HG02678 (cell line): Measurements from ENCODE around the gene MARCHF2.

ENCODE experiments used
- ATAC-seq: cut with Tn5 transposase; IDR thresholded peaks from one replicate; pipeline ENCODE4 v1.9.1; 2021; ENCODE audit warnings: mild to moderate bottlenecking, moderate library complexity; ENCODE audit not compliant: unreplicated experiment

Gene MARCHF2

GRCh38 chr19:8451885-8452284 lies 38.8 kb downstream of the MARCHF2 start:
- no peak for ATAC-seq

- ATAC-seq = no peak
Measured at GRCh38 chr19:8452446-8453123, 39.5 kb downstream of the MARCHF2 start.

DNA sequence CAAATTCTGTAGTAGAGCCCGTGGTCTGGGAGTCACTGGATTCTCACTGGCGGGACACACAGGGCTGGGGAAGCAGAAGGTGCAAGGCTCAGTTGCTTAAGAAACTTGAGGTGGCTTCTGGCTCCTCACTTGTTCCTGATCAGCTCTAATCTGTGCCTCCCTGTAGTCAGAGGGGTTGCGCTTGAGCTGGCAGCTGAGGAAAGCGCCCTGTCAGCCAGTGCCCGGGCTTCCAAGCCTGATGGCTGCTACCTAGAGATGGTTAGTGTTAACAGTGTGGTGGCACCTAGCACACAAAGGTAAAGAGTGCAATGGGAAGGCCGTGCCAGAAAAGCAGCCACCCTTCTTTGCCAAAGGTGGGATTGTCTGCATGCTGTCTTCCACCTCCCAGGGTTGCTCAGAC lies 40.5 kb downstream of the MARCHF2 start:
- ATAC-seq = no peak

DNA sequence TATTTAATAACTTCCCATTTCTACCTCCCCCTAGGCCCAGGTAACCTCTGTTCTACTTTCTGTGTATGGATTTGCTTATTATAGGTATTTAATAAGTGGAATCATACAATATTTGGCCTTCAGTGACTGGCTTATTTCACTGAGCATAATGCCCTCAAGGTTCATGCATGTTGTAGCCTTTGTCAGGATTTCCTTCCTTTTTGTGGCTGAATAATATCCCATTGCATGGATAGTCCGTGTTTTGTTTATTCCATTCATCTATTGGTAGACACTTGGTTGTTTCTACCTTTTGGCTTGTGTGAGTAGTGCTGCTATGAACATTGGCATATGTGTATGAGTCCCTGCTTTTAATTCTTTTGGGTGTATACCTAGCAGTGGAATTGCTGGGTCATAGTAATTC lies 41.1 kb downstream of the MARCHF2 start:
- ATAC-seq = no peak

DNA sequence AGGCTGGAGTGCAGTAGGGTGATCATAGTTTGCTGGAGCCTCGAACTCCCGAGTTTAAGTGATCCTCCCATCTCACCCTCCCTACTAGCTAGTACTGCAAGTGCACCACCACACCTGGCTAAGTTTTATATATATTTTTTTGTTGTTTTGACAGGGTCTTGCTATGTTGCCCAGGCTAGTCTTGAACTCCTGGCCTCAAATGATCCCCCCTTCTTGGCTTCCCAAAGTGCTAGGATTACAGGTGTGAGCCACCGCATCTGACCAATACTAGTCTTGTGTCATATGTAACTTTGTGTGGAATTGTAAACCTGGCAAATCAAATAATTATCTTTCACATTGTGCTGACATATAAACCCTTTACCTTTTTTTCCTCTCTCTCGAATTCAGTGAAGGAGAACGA lies 41.9 kb downstream of the MARCHF2 start:
- ATAC-seq = no peak

GRCh38 chr19:8456064-8456463 lies 43.0 kb downstream of the MARCHF2 start:
- no peak for ATAC-seq

- ATAC-seq = no peak
Measured at GRCh38 chr19:8457209-8457608, 44.1 kb downstream of the MARCHF2 start.

DNA sequence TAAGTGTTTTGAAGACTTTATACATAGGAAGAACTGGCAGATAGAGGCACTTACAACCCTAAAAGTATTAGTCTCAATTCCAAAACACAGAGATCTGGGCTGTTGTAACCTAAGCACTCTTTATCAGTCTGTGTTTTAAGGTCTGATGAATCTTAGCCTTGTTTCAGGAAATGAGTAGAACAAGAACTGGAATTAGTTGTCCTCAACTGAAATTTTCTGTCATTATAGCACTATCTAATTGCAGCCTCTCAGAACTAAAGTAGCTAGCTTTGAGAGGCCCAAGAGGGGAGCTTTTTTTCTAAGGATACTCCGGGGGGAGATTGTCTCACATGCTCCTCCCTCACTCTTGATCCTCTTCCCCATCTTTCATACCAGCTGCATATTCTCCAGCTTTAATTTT lies 44.7 kb downstream of the MARCHF2 start:
- ATAC-seq = no peak

DNA sequence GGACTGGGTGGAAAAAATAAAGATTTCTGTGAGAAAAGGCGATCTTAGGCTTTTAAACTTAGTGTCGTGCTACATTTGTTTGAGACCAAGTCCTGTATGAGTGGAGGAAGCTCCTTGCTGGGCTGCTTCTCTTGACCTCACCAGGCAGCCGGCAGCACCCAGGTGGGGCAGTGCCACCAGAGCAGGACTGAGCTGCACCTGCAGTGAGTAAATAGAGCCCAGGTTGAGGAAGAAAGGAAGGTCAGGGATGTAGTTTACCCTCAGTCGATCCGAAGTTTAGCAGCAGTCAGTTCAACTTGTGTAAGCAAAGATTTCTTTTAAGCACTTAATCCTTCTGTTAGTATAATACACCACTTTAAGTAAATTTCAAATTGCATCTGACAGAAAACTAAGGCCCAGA lies 45.3 kb downstream of the MARCHF2 start:
- ATAC-seq = no peak

DNA sequence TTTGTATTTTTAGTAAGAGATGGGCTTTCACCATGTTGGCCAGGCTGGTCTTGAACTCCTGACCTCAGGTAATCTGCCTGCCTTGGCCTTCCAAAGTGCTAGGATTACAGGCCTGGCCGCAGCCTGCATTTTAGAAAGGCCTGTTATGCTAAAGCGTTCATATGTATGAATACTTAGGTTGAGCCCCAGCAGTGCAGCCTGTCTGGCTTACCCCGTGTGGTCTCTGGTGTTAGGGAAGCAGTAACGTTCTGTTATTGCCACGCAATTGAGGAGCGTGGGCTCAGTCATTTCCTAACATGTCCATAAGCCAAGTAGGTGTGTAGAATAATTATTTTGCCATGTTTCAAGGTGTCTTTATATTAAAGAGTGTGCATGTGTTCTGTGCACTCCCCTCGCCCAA lies 46.0 kb downstream of the MARCHF2 start:
- ATAC-seq = no peak

GRCh38 chr19:8459520-8460270 lies 46.6 kb downstream of the MARCHF2 start:
- no peak for ATAC-seq

DNA sequence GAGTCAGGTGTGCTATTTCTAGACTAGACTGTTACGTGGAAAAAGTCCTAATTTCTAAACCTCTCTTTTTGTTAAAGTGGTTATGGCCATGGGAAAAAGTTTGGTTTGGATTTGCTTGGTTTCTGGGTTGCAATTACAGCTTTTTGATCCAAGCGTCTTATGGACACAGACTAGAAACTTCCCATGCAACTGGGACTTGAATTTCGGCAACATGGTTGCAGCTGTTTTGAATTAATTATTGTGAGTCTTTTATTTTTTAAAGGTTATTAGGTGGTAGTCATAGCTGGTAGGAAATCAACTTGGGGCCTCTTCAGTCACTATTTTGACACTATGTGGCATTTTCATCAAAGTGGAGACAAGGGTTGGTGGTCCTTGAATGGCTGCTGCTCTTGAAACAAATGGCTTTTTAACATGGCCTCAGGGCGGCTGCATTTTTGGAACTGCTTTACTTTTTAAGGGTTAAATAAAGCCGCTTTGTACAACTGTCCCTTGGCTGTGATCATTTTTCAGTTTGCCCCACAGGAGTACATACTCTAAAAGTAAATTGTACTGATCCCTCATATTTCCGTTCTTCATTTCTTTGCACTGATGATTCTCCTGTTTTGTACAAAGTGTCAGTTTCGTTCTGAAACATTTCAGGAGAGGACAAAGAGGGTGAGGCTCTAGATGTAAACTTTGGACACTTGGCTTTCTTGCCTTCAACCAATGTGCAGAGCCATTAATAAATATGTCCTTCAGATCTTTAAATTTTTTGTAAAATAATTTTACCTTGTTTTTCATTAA lies 47.6 kb downstream of the MARCHF2 start:
- ATAC-seq = no peak

GRCh38 chr19:8461376-8461775 lies 48.3 kb downstream of the MARCHF2 start:
- ATAC-seq = no peak

- no peak for ATAC-seq
Measured at GRCh38 chr19:8461891-8462290, 48.8 kb downstream of the MARCHF2 start.

DNA sequence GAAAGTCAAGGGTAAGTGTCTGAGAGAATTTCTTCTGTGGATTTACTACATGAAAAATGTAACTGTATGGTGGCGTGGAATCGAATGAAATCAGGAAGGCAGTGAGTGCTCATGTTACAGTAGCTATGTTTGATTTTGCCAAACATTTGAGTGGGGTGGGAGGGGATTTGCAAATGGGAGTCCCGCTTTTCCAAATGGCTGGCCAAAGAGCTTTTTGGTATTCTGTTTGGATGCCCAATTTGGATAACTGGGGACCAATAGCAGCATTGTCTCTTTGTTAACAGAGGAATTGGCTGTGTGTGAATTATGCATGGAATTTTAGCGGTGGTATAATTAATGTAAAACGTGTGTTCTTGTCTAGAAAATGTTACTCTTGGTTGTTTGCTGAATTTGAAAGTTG lies 49.5 kb downstream of the MARCHF2 start:
- ATAC-seq = no peak

- no peak for ATAC-seq
Measured at GRCh38 chr19:8463365-8463764, 50.3 kb downstream of the MARCHF2 start.

DNA sequence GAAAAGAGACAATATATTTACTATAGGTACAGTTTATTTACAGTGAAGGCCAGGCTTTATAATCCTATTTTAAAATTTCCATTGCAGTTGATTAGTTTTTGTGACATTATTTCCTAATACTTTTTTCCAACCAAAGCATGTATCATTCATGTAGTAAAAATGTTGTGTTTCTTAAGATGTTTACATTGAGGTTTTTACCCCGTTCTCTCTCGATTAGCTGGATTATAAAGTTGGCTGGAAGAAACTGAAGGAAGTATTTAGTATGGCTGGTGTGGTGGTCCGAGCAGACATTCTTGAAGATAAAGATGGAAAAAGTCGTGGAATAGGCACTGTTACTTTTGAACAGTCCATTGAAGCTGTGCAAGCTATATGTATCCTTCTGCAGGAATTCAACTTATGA lies 52.9 kb downstream of the MARCHF2 start:
- ATAC-seq = no peak

- no peak for ATAC-seq
Measured at GRCh38 chr19:8468124-8468523, 55.0 kb downstream of the MARCHF2 start.

DNA sequence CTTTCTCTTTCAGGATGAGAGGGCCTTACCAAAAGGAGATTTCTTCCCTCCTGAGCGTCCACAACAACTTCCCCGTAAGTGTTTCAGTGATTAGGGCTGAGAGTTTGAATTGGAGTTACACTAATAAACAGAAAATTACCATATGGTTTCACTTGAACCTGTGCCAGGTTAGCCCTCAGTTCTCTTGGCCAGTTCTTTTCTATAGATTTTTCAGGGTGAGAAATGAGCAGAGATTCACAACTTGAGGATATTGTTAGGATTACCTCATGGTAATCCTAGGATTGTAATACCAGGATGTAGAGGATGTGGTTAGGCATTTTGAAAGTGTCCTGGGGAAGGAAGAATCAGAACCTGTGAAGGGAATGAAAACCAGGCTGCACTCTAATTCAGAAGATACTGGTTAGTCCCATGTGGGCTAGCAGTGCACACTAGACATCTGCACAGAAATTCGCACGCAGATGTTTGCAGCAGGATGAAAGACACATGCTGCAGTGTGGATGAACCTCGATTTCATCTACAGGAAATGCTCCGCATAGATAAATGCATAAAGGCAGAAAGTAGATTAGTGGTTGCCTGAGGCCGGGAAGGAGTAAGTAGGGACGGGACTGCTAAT lies 55.8 kb downstream of the MARCHF2 start:
- no peak for ATAC-seq

DNA sequence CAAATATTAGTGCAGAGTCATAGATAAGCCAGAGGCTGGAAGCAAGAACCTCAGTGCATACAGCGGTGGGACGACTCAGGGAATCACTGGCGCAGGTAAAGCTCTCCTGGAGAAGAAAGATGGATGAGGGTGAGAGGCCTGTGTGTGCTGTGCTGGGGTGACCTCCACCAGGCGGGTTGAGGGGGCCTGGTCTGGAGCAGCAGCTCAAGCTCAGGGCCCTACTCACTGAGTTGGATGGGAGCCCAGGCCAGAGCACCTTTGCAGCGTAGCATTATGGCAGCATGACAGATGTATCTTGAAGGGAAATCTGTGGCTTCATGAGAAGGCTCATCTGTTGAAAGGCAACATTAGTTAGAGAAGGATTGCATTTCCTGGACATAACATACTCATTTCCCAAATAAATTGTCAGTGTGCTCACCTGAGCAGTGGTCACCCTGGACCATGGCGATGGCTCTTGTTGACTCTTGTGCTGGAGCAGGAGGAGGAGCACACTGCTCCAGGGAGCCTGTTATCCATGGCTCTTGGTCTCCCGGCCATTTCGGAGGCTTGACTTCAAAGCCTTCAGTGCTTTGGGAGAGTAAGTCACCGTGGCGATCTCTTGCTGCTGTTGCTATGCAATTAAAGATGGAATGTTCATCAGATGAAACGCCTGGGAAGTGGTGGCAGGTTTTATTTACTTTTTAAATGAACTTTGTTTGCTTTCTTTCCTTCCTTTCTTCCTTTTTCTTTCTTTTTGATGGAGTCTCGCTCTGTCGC lies 56.7 kb downstream of the MARCHF2 start:
- no peak for ATAC-seq
